GM21381 (cell line): Measurements from ENCODE around the gene CMYA5.

Source experiments
- ATAC-seq: cut with Tn5 transposase; IDR thresholded peaks from one replicate; pipeline ENCODE4 v1.9.1; 2021; ENCODE audit warnings: mild to moderate bottlenecking, moderate library complexity; ENCODE audit not compliant: unreplicated experiment

CMYA5 gene

GRCh38 chr5:79834098-79834753, 144.6 kb downstream of the CMYA5 start:
- no peak for ATAC-seq

- ATAC-seq = no peak
These were observed 145.4 kb downstream of the CMYA5 start for GRCh38 chr5:79834754-79835714.

- no peak for ATAC-seq
These were observed 148.3 kb downstream of the CMYA5 start for GRCh38 chr5:79837761-79838551.

GRCh38 chr5:79840084-79840990, 150.7 kb downstream of the CMYA5 start:
- ATAC-seq = no peak

GRCh38 chr5:79841172-79841571, 151.5 kb downstream of the CMYA5 start:
- no peak for ATAC-seq

- no peak for ATAC-seq
These were observed 152.6 kb downstream of the CMYA5 start for GRCh38 chr5:79842006-79842881.

GRCh38 chr5:79842991-79843390, 153.4 kb downstream of the CMYA5 start:
- ATAC-seq = no peak

- ATAC-seq = no peak
These were observed 154.1 kb downstream of the CMYA5 start for GRCh38 chr5:79843450-79844388.

GRCh38 chr5:79844571-79844970, 154.9 kb downstream of the CMYA5 start:
- ATAC-seq = no peak

- ATAC-seq = no peak
These were observed 156.0 kb downstream of the CMYA5 start for GRCh38 chr5:79845448-79846197.

- no peak for ATAC-seq
These were observed 156.5 kb downstream of the CMYA5 start for GRCh38 chr5:79846198-79846521.

- no peak for ATAC-seq
These were observed 157.9 kb downstream of the CMYA5 start for GRCh38 chr5:79847561-79847960.

GRCh38 chr5:79849061-79849460, 159.4 kb downstream of the CMYA5 start:
- ATAC-seq = no peak
